T-helper 17 cell (primary cell): ENCODE measurements around the gene CCNL2. TPM values are rescaled to one million over a fixed set of nuclear protein-coding genes. Genes with fewer than 3 reads are reported as not detected.

Source experiments
- ATAC-seq: fragments of 150-1000 bp; cut with Tn5 transposase; 2 replicates; pipeline ENCODE4 v1.10.0; 2021; ENCODE audit warnings: mild to moderate bottlenecking, moderate library complexity
- DNase-seq, 3 donors: peaks; one replicate each; pipeline versions ENCODE4 v3.0.0 to v3.0.0-alpha.2; 2020 to 2021
- H3K9me3 ChIP-seq: one replicate; pipeline ENCODE4 v1.7.0; 2013; ENCODE audit warnings: low read length, mild to moderate bottlenecking; ENCODE audit not compliant: control insufficient read depth, poor library complexity, severe bottlenecking
- H3K27ac Mint-ChIP-seq: one replicate; pipeline ENCODE4 v1.8.0; 2022; ENCODE audit warnings: mild to moderate bottlenecking, moderate library complexity, mixed read lengths
- H3K27me3 Mint-ChIP-seq: one replicate; pipeline ENCODE4 v1.8.0; 2022; ENCODE audit warnings: mixed read lengths
- H3K36me3 Mint-ChIP-seq: one replicate; pipeline ENCODE4 v1.8.0; 2022; ENCODE audit warnings: low read depth, mixed read lengths
- H3K4me1 Mint-ChIP-seq: one replicate; pipeline ENCODE4 v1.8.0; 2022; ENCODE audit warnings: mild to moderate bottlenecking, mixed read lengths
- H3K4me3 Mint-ChIP-seq: one replicate; pipeline ENCODE4 v1.8.0; 2022; ENCODE audit warnings: mild to moderate bottlenecking, moderate library complexity, mixed read lengths
- total RNA-seq, 4 donors: library from RNA in 2 of 4; stranded (reverse) in 2 of 4; gene quantifications; one replicate each; pipeline ENCODE4 v1.2.3 and lab custom pipeline; 2022 to 2026

Gene CCNL2
- total RNA-seq, 2 donors from 2014 or later: 231 to 252 TPM

- Mint-ChIP-seq H3K27me3 (peaks cover 11% of the 10 kb centered on the region), H3K27ac (no peak overlapping the region), H3K4me1 (peaks cover 13% of the 10 kb centered on the region), H3K36me3 (no peaks in the 10 kb centered on the region), H3K4me3 (peak overlapping the region; percentile 53)
- ATAC-seq: no peak
- DNase-seq: no peak
- no peaks in the 10 kb centered on the region for H3K9me3 ChIP-seq
Measured at GRCh38 chr1:1353389-1354151, 45.6 kb downstream of the CCNL2 start.

GRCh38 chr1:1352786-1353388 is 46.2 kb downstream of the CCNL2 start:
- no peaks in the 10 kb centered on the region for H3K36me3 Mint-ChIP-seq
- no peak overlapping the region for H3K4me3 Mint-ChIP-seq
- H3K9me3 ChIP-seq: no peaks in the 10 kb centered on the region
- no peak overlapping the region for H3K27ac Mint-ChIP-seq
- H3K4me1 Mint-ChIP-seq: peaks cover 13% of the 10 kb centered on the region
- no peak for DNase-seq
- ATAC-seq: no peak
- H3K27me3 Mint-ChIP-seq: peaks cover 11% of the 10 kb centered on the region

- Mint-ChIP-seq H3K27me3 (peaks cover 11% of the 10 kb centered on the region), H3K36me3 (no peaks in the 10 kb centered on the region), H3K27ac (no peak overlapping the region), H3K4me1 (peaks cover 15% of the 10 kb centered on the region), H3K4me3 (peak overlapping the region; percentile 88)
- H3K9me3 ChIP-seq: no peaks in the 10 kb centered on the region
- ATAC-seq (no peak), DNase-seq (no peak)
Measured at GRCh38 chr1:1351511-1352427, 47.4 kb downstream of the CCNL2 start.

- Mint-ChIP-seq H3K27me3 (peaks cover 11% of the 10 kb centered on the region), H3K27ac (no peak within 1 kb of the TSS), H3K36me3 (no peaks in the 10 kb centered on the region), H3K4me1 (peaks cover 17% of the 10 kb centered on the region), H3K4me3 (peak within 1 kb of the TSS; percentile 74)
- ATAC-seq: peak; percentile 85
- DNase-seq: peak; percentile 71 to 86 (median 79)
- no peaks in the 10 kb centered on the region for H3K9me3 ChIP-seq
Measured at GRCh38 chr1:1349256-1350012, 49.7 kb downstream of the CCNL2 start, which contains the start of gene DVL1. Gene DVL1, minus strand, starts transcription at chr1:1349418. Its CDS starts 353 bp downstream, at chr1:1349065.

GRCh38 chr1:1348420-1349255 is 50.5 kb downstream of the CCNL2 start:
- H3K36me3 Mint-ChIP-seq: no peaks in the 10 kb centered on the region
- no peak for DNase-seq
- peaks cover 14% of the 10 kb centered on the region for H3K4me1 Mint-ChIP-seq
- H3K27ac Mint-ChIP-seq: no peak overlapping the region
- H3K4me3 Mint-ChIP-seq: peak overlapping the region; percentile 74
- peaks cover 11% of the 10 kb centered on the region for H3K27me3 Mint-ChIP-seq
- ATAC-seq: peak; percentile 44
- no peaks in the 10 kb centered on the region for H3K9me3 ChIP-seq

GRCh38 chr1:1347663-1348419 is 51.3 kb downstream of the CCNL2 start:
- DNase-seq (no peak), ATAC-seq (no peak)
- Mint-ChIP-seq H3K4me3 (peak overlapping the region; percentile 74), H3K27me3 (peaks cover 8% of the 10 kb centered on the region), H3K27ac (peak overlapping the region; percentile 9), H3K4me1 (peaks cover 10% of the 10 kb centered on the region), H3K36me3 (no peaks in the 10 kb centered on the region)
- H3K9me3 ChIP-seq: no peaks in the 10 kb centered on the region

- ATAC-seq (no peak), DNase-seq (no peak)
- Mint-ChIP-seq H3K27ac (peak overlapping the region; percentile 9), H3K4me1 (peaks cover 6% of the 10 kb centered on the region), H3K36me3 (no peaks in the 10 kb centered on the region), H3K4me3 (no peak overlapping the region), H3K27me3 (peaks cover under 1% of the 10 kb centered on the region)
- H3K9me3 ChIP-seq: no peaks in the 10 kb centered on the region
Measured at GRCh38 chr1:1347026-1347595, 52.0 kb downstream of the CCNL2 start.

GRCh38 chr1:1346501-1346890 is 52.6 kb downstream of the CCNL2 start:
- peak overlapping the region; percentile 9 for H3K27ac Mint-ChIP-seq
- no peak overlapping the region for H3K4me3 Mint-ChIP-seq
- no peaks in the 10 kb centered on the region for H3K36me3 Mint-ChIP-seq
- H3K4me1 Mint-ChIP-seq: peaks cover 6% of the 10 kb centered on the region
- ATAC-seq: no peak
- H3K27me3 Mint-ChIP-seq: no peaks in the 10 kb centered on the region
- H3K9me3 ChIP-seq: no peaks in the 10 kb centered on the region
- no peak for DNase-seq

- Mint-ChIP-seq H3K27ac (no peak overlapping the region), H3K4me3 (no peak overlapping the region), H3K4me1 (peaks cover 6% of the 10 kb centered on the region), H3K27me3 (no peaks in the 10 kb centered on the region), H3K36me3 (no peaks in the 10 kb centered on the region)
- ATAC-seq: no peak
- DNase-seq: no peak
- no peaks in the 10 kb centered on the region for H3K9me3 ChIP-seq
Measured at GRCh38 chr1:1345860-1346500, 53.2 kb downstream of the CCNL2 start.

- Mint-ChIP-seq H3K27me3 (no peaks in the 10 kb centered on the region), H3K4me3 (no peak overlapping the region), H3K27ac (no peak overlapping the region), H3K4me1 (peaks cover 6% of the 10 kb centered on the region), H3K36me3 (no peaks in the 10 kb centered on the region)
- ATAC-seq (no peak), DNase-seq (no peak)
- no peaks in the 10 kb centered on the region for H3K9me3 ChIP-seq
Measured at GRCh38 chr1:1345384-1345783, 53.8 kb downstream of the CCNL2 start.
